Fibroblast of skin of left quadriceps (primary cell): Measurements from ENCODE around the gene RBM28.

ENCODE experiments used
- DNase-seq, 2 experiments: peaks; one replicate each; pipeline ENCODE4 v3.0.0-alpha.2; 2013; ENCODE audit warnings: low read depth in 2 of 2

Gene RBM28

DNA sequence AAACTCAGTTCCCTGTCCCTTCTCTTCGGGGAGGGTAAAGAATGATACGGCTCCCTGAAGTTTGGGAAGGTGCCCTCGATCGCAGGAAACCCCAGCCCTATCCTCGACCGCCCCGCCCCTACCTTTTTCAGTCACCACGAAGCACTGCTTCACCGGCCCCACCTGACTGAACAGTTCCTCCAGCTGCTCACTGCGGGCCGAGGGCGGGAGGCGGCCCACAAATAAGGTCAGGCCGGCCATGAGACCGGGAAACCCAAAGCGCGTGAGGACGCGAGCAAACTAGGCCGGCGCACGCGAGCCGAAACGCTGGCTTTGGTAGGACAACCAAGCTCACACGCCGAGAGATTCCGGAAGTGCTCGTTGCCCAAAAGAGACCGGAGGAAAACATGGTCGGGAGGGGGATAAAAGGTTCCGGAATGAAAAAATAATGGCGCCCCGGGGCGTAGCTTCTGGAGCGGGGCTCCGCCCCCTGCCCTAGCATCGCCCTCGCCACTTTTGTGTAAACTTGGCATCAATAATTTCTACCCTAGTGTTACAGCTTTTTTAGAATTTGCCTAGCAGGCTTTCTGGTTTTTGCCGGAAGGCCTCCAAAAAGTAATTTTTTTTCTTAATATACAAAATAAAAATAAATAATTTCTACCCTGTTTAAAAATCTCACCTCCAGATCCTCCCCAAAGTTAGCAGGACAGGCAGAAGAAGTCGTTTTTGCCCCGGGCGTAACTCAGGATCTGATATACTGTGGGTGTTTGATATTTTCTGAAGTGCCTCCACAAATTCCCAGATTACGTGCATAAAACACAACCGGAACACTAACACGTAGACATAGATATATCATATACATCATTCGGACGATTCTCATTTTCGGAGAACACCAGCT lies at the start of gene RBM28:
Gene RBM28 (minus strand): TSS at position 355 of the 877 bp plus-strand sequence. CDS start 115 bp downstream, at position 240.
- DNase-seq, result peak; percentile 86 to 87

DNA sequence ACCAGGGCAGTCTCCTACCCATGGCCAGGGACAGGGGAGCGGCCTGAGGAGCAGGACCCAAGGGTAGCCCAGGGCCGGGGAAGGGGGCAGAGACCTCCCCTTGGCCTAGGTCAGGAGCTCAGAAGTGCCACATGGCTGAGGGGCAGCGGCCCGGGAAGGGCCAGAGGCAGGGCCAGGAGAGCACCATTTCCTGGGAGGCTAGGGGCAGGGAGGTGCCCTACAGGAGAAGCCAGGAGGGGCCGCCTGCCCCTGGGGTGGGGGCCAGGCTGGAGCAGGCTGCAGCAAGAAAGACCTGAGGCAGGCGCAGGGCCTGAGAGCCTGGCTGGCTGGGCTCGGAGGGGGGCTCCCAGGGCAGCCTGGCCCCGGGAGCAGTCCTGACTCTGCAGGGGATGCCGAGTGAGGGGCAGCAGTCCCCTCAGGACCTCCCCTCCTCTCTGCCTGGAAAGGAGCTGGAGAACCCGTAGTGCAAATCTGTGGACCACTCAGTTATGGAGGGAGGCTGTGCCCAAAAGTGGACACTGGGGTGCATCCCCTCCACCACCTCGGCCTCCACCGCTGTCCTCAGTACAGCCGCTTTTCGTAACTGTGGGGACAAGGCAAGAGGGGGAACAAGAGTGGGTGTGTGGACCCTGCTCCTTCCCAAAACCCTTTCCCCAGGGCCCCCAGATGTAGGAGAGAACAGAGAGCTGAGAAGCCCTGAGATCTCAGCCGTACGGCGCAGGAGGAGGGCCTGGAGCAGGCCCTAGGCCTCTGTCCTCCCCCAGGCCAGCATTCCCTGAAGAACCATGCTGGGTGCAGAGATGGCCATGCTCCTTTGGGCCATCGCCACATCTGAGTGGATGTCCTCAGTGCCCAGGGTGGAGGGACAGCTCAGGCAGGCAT lies 49.0 kb upstream of the RBM28 start:
- DNase-seq, result no peak

- DNase-seq, result no peak
Measured at GRCh38 chr7:128391805-128392204, 48.1 kb upstream of the RBM28 start.

- DNase-seq, result no peak
Measured at GRCh38 chr7:128390871-128391565, 47.3 kb upstream of the RBM28 start.

- no peak for DNase-seq
Measured at GRCh38 chr7:128389618-128390329, 46.1 kb upstream of the RBM28 start.

DNA sequence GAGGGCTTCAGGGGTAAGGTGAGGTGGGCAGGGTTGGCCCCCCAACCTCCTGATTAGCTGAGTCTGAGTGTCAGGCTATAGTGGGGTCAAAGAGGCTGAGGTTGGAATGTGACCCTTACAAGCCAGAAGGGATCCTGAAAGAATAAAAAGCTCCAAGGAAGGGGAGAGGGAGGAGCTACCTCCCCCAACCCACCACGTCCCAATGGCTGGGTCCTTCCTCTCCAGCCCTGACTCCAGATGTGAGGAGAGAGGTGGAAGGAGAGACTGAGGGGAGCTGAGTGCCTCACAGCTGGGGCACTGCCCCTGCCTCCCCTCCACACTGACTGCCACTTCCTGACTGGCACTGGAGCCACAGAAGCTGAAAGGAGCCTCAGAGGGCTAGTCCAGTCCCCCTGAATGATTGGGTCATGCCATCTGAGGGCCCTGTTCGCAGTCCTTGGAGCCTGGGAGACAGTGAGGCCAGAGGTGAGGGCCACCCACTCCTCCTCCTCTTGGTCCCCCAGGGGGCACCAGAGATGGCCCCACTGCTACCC lies 45.4 kb upstream of the RBM28 start:
- DNase-seq, result no peak

DNA sequence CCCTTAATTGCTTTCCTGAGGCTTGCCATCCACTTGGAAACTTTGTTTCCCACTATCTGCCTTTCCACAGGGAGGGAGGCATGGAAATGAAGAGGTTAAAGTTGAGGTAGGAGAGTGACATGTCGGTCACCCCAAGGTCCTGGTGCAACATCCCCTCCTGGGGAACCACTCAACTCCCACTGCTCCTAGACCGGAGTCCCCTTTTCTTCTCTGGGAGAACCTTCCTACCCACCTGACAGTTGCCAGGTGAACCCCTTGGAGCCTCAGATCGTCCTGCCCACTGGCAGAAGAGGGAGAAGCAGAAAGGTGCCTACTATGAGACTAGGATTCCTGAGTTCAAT lies 44.4 kb upstream of the RBM28 start:
- no peak for DNase-seq

DNA sequence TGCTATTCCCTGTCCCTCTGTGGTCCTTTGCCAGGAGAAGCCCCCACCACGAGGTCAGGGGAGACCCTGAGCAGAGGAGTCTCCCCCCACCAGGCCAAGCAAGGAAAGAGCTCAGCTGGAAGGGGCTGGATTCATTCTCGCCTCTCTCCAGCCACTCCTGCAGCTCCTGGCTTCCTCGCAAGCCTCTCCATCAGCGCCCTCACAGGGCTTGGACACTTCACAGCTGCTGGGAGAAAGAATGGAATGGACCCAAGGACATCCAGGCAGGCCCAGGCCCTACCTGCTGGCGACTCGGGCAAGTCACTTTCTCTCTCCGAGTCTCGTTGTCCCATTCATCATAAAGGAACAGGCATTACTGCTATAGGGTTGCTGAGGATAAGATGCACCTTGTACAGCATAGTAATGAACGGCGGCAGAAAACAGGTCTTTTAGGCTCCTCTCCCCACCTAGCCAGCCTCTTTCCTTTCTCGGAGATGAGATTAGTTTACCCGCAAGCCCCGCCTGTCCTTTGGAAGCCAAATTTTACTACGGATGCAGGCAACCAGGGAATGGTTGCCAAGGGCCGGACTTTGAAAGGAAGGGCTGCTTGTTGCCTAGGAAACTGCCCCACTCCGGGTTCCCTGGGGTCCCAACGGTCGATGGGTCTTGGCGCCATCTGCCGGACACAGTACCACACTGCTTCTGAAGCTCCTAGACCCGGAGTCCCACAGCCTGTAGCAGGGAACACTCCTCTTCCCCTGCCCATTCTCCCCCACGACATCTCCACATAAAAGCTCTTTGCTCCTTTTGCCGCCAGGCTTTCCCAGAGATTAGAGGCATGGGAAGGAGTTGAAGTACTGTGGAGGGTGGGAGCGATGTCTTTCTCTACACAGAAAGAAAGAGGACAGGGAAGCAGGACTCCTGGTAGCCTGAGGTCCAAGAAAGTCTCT lies 43.8 kb upstream of the RBM28 start:
- DNase-seq, result peak; percentile 36 to 37

GRCh38 chr7:128385988-128386925 lies 42.5 kb upstream of the RBM28 start:
- DNase-seq, result no peak

GRCh38 chr7:128384726-128385125 lies 41.0 kb upstream of the RBM28 start:
- DNase-seq, result no peak

DNA sequence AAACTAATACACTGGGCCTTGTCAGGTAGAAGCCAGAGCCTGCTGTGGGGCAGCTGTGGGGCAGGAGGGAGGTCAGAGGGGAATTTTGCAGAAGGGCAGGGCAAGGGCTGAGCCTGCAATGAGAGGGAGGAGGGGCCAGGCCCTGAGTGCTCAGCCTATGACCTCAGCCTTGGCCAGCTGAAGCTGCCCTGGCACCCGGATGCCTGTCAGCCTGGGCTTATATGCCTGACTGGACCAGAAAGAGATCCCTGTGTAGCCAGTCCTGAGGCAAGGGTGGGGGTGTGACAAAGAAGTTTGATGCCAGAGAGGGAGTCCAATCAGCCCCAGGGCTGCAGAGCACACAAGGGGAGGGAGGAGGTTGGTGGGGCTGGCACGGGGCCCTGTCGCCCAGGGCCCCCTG lies 40.1 kb upstream of the RBM28 start:
- no peak for DNase-seq

DNA sequence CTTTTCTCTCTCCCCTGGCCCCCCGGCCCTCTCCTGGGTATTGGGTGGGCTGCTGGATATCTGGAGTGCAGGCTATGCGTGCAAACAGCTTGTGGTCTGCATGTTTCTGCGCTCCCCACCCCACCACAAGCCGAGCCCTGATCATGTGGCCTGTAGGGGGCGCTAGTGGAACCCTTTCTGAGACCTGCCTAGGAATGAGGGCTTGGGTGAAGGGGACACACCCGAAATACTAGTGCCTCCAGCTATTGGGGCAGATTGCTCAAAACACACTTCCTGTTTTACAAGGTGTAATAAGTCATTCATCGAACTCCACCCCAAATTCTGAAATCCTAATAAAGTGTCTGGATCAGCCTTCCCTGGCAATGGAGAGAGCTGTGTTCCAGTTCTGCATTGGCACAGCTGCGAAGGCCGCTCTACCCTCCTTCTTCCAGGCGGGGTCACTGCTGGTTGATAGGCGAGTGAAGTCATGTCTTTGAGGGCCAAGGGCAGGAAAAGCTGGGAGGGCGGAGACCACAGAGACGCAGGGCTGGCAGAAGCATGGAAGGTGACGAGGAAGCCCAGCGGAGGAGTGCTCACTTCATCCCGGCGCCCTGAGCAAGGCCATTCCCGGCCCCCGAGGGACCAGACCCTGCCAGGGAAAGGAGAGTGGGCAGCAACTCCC lies 37.6 kb upstream of the RBM28 start:
- no peak for DNase-seq

- DNase-seq, result no peak
Measured at GRCh38 chr7:128380483-128381106, 36.9 kb upstream of the RBM28 start.

DNA sequence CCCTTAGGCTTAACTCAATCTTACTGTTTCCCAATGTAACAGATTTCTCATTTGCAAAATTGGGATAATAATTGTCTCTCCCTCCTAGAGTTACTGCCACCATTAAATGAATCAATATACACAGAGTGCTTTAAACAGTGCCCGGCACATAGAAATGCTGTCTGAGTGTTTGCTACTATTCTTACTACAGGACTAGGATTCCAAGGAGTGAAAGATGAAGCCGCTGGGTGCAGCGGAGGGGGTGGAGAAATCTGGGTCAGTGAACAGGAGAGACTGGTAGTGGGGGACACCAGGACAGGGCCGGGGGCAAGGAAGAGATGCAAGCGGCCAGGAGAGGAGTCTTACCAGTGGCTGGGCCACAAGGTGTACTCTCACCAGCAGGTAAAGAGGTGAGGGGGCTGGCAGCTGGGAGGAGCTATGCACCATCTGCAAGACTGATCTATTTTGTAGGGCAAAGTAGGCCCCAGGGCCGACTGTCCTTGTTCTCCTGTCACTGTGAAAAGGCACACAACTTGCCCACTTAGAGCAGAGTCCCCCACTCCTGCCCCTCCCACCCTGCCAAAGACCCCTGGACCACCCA lies 36.3 kb upstream of the RBM28 start:
- DNase-seq, result no peak

- no peak for DNase-seq
Measured at GRCh38 chr7:128378637-128379036, 34.9 kb upstream of the RBM28 start.

DNA sequence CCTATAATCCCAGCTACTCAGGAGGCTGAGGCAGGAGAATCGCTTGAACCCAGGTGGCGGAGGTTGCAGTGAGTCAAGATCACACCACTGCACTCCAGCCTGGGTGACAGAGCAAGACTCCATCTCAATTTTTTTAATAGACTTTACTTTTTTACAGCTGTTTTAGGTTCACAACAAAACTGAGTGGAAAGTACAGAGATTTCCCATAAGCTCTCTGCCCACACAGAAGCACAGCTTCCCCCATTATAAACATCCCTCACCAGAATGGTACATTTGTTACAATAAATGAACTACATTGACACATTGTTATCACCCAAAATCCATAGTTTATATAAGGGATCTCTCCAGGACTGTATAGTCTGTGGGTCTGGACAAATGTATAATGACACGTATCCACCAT lies 32.4 kb upstream of the RBM28 start:
- no peak for DNase-seq

DNA sequence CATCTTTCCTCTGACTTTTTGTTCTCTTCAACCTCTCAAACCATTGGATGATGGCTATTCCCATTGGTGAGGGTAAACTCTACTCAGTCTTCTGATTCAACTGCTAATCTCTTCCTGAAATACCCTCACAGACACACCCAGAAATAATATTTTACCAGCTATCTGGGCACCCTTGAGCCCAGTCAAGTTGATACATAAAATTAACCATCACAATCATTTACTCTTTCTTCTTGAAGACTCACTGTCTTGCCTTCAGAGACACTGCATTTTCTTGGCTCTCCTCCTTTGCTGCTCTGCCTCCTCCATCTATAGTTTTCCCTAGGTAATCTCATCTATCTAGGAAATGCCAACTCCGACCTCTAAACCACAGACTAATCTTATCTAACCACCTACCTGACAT lies 30.3 kb upstream of the RBM28 start:
- DNase-seq, result no peak

- no peak for DNase-seq
Measured at GRCh38 chr7:128373606-128374005, 29.9 kb upstream of the RBM28 start.
